ENCODE data around the gene KCNQ5. TPM values are rescaled to one million over a fixed set of nuclear protein-coding genes. Genes with fewer than 3 reads are reported as not detected.

KCNQ5 gene
- total RNA-seq, 1 donor from 2014 or later: 0.11 TPM

DNA sequence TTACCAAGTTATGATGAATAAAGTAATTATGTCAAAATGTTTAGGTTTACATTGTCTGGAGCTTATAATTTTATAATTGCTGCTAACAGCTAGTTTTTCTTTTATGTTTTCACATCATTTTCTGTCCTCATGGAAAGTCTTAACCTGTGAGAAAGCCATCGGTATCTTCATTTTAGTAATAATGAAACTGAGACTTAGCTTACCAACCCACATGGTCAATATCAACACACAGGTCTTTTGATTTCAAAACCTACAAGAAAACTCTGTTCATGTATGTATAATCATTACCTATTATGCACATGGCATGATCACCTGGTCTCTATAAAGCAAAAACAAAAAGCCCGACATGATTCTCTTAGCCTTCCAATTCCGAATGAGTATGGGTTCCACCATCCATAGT, 61.9 kb downstream of the KCNQ5 start:
- H3K9me3 ChIP-seq (replicated peaks): no peaks in the 10 kb centered on the region
- no peak for DNase-seq
- intact Hi-C loops (cut with micrococcal nuclease): no loop called here
- no peaks in the 10 kb centered on the region for H3K36me3 ChIP-seq
- H3K27ac ChIP-seq (replicated peaks): no peak overlapping the region
- no peaks in the 10 kb centered on the region for H3K27me3 ChIP-seq (ENCODE audit: low read depth)
- no peak overlapping the region for H3K4me3 ChIP-seq
- H3K4me1 ChIP-seq: no peaks in the 10 kb centered on the region
- TF ChIP-seq, protein P1, sequence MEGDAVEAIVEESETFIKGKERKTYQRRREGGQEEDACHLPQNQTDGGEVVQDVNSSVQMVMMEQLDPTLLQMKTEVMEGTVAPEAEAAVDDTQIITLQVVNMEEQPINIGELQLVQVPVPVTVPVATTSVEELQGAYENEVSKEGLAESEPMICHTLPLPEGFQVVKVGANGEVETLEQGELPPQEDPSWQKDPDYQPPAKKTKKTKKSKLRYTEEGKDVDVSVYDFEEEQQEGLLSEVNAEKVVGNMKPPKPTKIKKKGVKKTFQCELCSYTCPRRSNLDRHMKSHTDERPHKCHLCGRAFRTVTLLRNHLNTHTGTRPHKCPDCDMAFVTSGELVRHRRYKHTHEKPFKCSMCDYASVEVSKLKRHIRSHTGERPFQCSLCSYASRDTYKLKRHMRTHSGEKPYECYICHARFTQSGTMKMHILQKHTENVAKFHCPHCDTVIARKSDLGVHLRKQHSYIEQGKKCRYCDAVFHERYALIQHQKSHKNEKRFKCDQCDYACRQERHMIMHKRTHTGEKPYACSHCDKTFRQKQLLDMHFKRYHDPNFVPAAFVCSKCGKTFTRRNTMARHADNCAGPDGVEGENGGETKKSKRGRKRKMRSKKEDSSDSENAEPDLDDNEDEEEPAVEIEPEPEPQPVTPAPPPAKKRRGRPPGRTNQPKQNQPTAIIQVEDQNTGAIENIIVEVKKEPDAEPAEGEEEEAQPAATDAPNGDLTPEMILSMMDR (IDR thresholded peaks at IDR 0.05; ENCODE audit: borderline replicate concordance): no peak

DNA sequence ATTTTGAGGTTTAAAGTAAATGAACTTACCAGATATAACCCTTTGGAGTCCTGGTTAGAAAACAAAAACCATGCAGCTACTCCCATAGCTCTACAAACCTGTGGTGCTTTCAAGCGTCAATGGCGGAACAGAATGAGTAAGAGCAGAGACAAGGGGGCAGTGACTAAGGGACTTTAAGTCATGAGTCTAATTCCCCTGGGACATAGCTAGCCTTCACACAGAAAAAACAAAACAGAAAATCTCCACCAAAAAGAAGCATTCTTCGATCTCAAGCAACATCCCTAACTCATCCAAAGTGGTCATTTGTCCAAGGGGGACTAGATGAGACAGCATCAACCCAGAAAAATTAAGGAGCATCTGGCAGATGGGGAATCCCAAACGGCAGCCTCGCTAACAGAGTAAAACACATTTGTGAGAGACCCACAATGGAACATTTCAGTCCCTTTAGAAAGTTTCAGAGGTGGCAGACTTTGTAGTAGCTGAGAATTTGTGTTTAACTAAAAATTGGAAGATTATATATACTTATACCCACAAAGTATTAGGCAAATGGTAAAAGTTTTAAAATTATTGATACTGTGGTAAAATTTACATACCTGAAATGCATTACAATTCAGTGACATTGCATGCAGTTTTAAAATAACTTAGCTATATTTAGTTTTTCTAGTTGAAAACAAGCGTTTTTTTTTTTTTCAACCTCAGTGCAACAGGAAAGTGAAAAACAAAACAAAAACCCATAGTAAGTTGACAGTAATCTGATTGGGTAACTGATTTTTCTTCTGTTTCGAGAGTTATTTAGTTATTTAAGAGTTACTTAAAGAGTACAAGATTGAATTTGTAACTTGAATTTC, 67.5 kb downstream of the KCNQ5 start:
- no peak for DNase-seq
- intact Hi-C loops (cut with micrococcal nuclease): no loop called here
- Histone ChIP-seq H3K27ac (replicated peaks) (no peak overlapping the region), H3K9me3 (replicated peaks) (no peaks in the 10 kb centered on the region), H3K27me3 (ENCODE audit: low read depth) (no peaks in the 10 kb centered on the region), H3K36me3 (no peaks in the 10 kb centered on the region), H3K4me1 (no peaks in the 10 kb centered on the region), H3K4me3 (no peak overlapping the region)
- TF ChIP-seq, protein P1 (IDR thresholded peaks at IDR 0.05; ENCODE audit: borderline replicate concordance): no peak

DNA sequence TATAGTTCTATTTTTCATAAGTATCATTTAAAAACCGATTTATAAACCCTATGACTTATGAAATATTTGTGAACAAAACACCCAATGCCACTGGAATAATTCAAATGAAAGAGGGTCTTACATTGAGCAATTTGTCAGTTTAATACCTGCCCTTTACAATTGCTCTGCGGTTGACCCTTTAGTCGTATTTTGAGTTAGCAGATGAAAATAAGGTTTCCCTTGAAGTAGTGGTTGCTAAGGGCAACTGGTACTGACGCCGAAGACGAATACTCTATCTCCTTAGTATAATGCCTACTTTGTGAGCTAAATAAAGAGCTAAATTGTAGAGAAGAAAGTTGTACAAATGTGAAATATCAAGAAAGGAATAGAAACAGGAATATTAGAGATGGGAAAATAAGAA, 69.4 kb downstream of the KCNQ5 start:
- Histone ChIP-seq H3K9me3 (replicated peaks) (peaks cover 7% of the 10 kb centered on the region), H3K4me1 (no peaks in the 10 kb centered on the region), H3K27me3 (ENCODE audit: low read depth) (no peaks in the 10 kb centered on the region), H3K36me3 (no peaks in the 10 kb centered on the region), H3K4me3 (no peak overlapping the region), H3K27ac (replicated peaks) (no peak overlapping the region)
- no peak for DNase-seq
- TF ChIP-seq, protein P1 (IDR thresholded peaks at IDR 0.05; ENCODE audit: borderline replicate concordance): no peak
- intact Hi-C loops (cut with micrococcal nuclease): no loop called here

DNA sequence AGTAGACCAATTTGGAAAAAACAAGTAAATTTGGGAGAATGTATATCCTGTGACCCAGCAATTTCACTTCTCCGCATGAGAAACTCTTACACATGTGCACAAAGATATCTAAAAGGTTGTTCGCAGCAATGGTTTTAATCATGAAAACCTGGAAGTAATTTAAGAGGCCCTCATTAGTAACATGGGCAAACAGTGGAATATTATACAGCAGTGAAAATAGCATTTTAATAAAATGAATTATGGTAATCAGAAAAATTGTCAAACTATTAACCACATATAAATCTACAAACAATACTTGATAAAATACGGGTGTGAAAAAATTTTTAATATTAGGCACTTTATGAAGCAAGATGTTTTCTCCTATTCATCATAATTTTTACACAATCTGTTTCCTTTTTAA, 74.2 kb downstream of the KCNQ5 start:
- no peaks in the 10 kb centered on the region for H3K27me3 ChIP-seq (ENCODE audit: low read depth)
- H3K4me1 ChIP-seq: no peaks in the 10 kb centered on the region
- H3K27ac ChIP-seq (replicated peaks): no peak overlapping the region
- TF ChIP-seq, protein P1 (IDR thresholded peaks at IDR 0.05; ENCODE audit: borderline replicate concordance): no peak
- intact Hi-C loops (cut with micrococcal nuclease): no loop called here
- H3K9me3 ChIP-seq (replicated peaks): peaks cover 7% of the 10 kb centered on the region
- DNase-seq: no peak
- H3K4me3 ChIP-seq: no peak overlapping the region
- no peaks in the 10 kb centered on the region for H3K36me3 ChIP-seq

DNA sequence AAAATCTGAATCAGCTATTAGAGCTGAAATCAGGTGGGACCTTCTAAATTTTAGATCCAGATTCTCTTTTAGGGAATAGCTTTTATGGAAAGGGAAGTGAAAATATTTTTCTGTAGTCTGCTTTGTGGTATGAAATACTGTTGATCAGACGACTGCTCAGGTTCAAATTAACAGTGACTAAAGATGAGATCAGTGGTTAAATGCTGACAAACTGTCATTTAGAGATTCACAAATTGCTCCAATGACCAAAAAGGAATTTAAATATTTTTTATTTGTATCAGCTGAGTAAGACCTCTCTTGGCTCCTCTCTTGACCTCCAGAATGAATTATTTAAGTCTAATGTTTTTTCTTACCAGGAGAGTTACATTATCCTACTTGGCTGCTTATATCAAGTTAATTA, 77.3 kb downstream of the KCNQ5 start:
- Histone ChIP-seq H3K27ac (replicated peaks) (no peak overlapping the region), H3K36me3 (no peaks in the 10 kb centered on the region), H3K4me1 (no peaks in the 10 kb centered on the region), H3K27me3 (ENCODE audit: low read depth) (no peaks in the 10 kb centered on the region), H3K4me3 (no peak overlapping the region), H3K9me3 (replicated peaks) (peaks cover 7% of the 10 kb centered on the region)
- TF ChIP-seq, protein P1 (IDR thresholded peaks at IDR 0.05; ENCODE audit: borderline replicate concordance): no peak
- intact Hi-C loops (cut with micrococcal nuclease): no loop called here
- DNase-seq: no peak
